DLD1 (cell line): ENCODE results near the gene ACTR1A.

ENCODE experiments used
- in situ Hi-C: cut with HindIII; loops from 2 replicates; pipeline ENCODE4 v1.10.0; 2017; ENCODE audit warnings: low sequenced_read_pairs

ACTR1A gene

GRCh38 chr10:102432162-102432950 lies 70.2 kb downstream of the ACTR1A start, which contains the start of gene CUEDC2:
Gene CUEDC2, minus strand, starts transcription at chr10:102432574. Its CDS starts 7,386 bp downstream, at chr10:102425188.
- in situ Hi-C loops = no loop called here

DNA sequence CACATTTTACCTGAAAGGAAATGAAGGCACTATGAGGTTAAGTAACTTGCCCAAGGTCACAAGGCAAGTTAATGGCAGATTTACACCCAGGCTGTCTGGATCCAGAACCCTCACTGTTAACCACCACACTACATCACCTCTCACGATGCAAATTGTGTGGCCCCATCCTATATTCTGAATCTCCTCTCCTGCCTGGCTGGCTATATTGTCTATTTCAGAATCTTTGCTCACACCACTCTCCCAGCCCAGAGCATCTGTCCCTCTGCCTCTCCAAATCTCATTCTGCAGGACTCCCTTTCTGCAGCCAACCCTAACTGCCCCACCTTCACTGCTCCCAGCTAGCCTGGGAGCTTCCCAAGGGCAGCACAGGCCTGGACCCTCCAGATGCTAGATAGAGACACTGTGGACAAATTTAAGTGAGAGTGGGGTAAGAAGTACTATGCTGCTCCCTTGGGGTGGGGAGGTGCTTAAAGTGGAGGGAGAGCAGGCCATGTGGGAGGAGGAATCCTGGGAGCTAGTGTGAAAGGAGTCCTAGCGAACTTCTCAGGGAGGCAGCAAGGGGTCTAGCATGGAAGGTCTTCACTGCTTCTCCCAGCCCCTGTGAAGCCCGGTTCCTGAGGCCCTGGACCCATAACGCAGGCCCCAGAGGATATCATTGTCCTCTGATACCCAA lies 70.9 kb downstream of the ACTR1A start:
- in situ Hi-C loops = no loop called here

GRCh38 chr10:102429468-102429867 lies 73.0 kb downstream of the ACTR1A start:
- in situ Hi-C loops = no loop called here
